Suprapubic skin (tissue), 3 donors: ENCODE data around the gene BMS1.

Experiments
- EP300 ChIP-seq: sonication (generic); formaldehyde crosslinking; IDR thresholded peaks from one replicate; pipeline ENCODE4 v1.6.1; 2017; ENCODE audit warnings: antibody characterized with exemption
- TF ChIP-seq, protein P1 (sequence below), 2 donors: fragments of 200-600 bp in 1 of 2; fragments of 450-650 bp in 1 of 2; sonication (generic) in 1 of 2; IDR thresholded peaks; one replicate each; pipeline ENCODE4 v1.5.1; 2016 to 2019; ENCODE audit warnings: antibody characterized with exemption in 2 of 2, mild to moderate bottlenecking in 1 of 2, moderate library complexity in 1 of 2

GRCh38 chr10:42743697-42744096 is 38.9 kb upstream of the BMS1 start:
- TF ChIP-seq, protein P1, sequence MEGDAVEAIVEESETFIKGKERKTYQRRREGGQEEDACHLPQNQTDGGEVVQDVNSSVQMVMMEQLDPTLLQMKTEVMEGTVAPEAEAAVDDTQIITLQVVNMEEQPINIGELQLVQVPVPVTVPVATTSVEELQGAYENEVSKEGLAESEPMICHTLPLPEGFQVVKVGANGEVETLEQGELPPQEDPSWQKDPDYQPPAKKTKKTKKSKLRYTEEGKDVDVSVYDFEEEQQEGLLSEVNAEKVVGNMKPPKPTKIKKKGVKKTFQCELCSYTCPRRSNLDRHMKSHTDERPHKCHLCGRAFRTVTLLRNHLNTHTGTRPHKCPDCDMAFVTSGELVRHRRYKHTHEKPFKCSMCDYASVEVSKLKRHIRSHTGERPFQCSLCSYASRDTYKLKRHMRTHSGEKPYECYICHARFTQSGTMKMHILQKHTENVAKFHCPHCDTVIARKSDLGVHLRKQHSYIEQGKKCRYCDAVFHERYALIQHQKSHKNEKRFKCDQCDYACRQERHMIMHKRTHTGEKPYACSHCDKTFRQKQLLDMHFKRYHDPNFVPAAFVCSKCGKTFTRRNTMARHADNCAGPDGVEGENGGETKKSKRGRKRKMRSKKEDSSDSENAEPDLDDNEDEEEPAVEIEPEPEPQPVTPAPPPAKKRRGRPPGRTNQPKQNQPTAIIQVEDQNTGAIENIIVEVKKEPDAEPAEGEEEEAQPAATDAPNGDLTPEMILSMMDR (IDR thresholded peaks at IDR 0.05), result no peak
- TF ChIP-seq EP300, result no peak
